ENCODE data around the gene TCF7L2. TPM values are rescaled to one million over a fixed set of nuclear protein-coding genes. Genes with fewer than 3 reads are reported as not detected.
A peak's percentile ranks its signal among the peaks of the same experiment; 100 is the strongest.

The TCF7L2 gene
- polyA plus RNA-seq, 3 donors: 2.1 to 23.5 (median 6.1) TPM

- H3K27ac Mint-ChIP-seq: no peak overlapping the region
Measured at GRCh38 chr10:113027230-113027573, 77.2 kb downstream of the TCF7L2 start.

GRCh38 chr10:113027574-113028455, 77.8 kb downstream of the TCF7L2 start:
- Mint-ChIP-seq H3K36me3 (peaks cover 13 to 22% of the 10 kb centered on the region in 2 donors), H3K9me3 (no peaks in the 10 kb centered on the region), H3K27me3 (ENCODE audit: low read depth in 3 of 3) (peaks cover 3 to 6% (median 6%) of the 10 kb centered on the region in 3 donors), H3K4me3 (peak overlapping the region in 1 of 2 donors; percentile 47), H3K4me1 (peaks cover 31% of the 10 kb centered on the region), H3K27ac (peak overlapping the region in 2 of 7 donors; percentile 5 to 69)
- Histone ChIP-seq H3K27me3 (ENCODE audit: control insufficient read depth in 2 of 2, insufficient read depth in 2 of 2, low read length in 2 of 2) (no peaks in the 10 kb centered on the region), H3K27ac (ENCODE audit: low read depth in 1 of 2, low read length in 2 of 2) (no peak overlapping the region), H3K4me2 (replicated peaks; ENCODE audit: extremely low read depth, low read length, poor library complexity, severe bottlenecking) (no peak overlapping the region), H3K9me3 (replicated peaks in 1 of 2; ENCODE audit: control insufficient read depth in 1 of 2, insufficient read depth in 1 of 2, low read length in 2 of 2) (no peaks in the 10 kb centered on the region), H3K9ac (ENCODE audit: insufficient read depth, low read length, poor library complexity, severe bottlenecking) (no peak overlapping the region), H2AFZ (ENCODE audit: insufficient read depth, low read depth, low read length, poor library complexity, severe bottlenecking) (no peak overlapping the region), H3K4me1 (ENCODE audit: control insufficient read depth in 1 of 2, insufficient read depth in 2 of 2, low read length in 2 of 2) (peaks cover 12 to 19% of the 10 kb centered on the region in 2 donors), H4K20me1 (ENCODE audit: insufficient read depth, low read length) (peaks cover 97% of the 10 kb centered on the region), H3K79me2 (ENCODE audit: insufficient read depth, low read length) (peaks cover 7% of the 10 kb centered on the region), H3K4me3 (replicated peaks in 1 of 3; ENCODE audit: low read depth in 2 of 3, low read length in 3 of 3) (no peak overlapping the region), H3K36me3 (replicated peaks in 1 of 2; ENCODE audit: control insufficient read depth in 1 of 2, insufficient read depth in 2 of 2, low read length in 2 of 2) (no peaks in the 10 kb centered on the region)
- intact Hi-C loops (cut with micrococcal nuclease): no loop called here
- peak in 1 of 3 donors; percentile 8 for DNase-seq
- no peak for TF ChIP-seq CTCF (IDR thresholded peaks at IDR 0.05)
- 38% methylated on average over 12 of the region's 15 CpGs for WGBS (ENCODE audit: insufficient coverage)

More at GRCh38 chr10:113027230-113027573, 77.2 kb downstream of the TCF7L2 start:
- no peaks in the 10 kb centered on the region for H3K9me3 ChIP-seq (replicated peaks in 1 of 2; ENCODE audit: control insufficient read depth in 1 of 2, insufficient read depth in 1 of 2, low read length in 2 of 2)
- no peak overlapping the region for H2AFZ ChIP-seq (ENCODE audit: insufficient read depth, low read depth, low read length, poor library complexity, severe bottlenecking)
- no peaks in the 10 kb centered on the region for H3K27me3 ChIP-seq (ENCODE audit: control insufficient read depth in 2 of 2, insufficient read depth in 2 of 2, low read length in 2 of 2)
- peaks cover 7% of the 10 kb centered on the region for H3K79me2 ChIP-seq (ENCODE audit: insufficient read depth, low read length)
- no peak overlapping the region for H3K4me3 Mint-ChIP-seq
- no peak for TF ChIP-seq CTCF (IDR thresholded peaks at IDR 0.05)
- H3K4me3 ChIP-seq (replicated peaks in 1 of 3; ENCODE audit: low read depth in 2 of 3, low read length in 3 of 3): no peak overlapping the region
- no peak for DNase-seq
- H3K4me1 Mint-ChIP-seq: peaks cover 31% of the 10 kb centered on the region
- H3K27me3 Mint-ChIP-seq (ENCODE audit: low read depth in 3 of 3): peaks cover 3 to 6% (median 6%) of the 10 kb centered on the region in 3 donors
- intact Hi-C loops (cut with micrococcal nuclease): no loop called here
- no peaks in the 10 kb centered on the region for H3K9me3 Mint-ChIP-seq
- H3K36me3 Mint-ChIP-seq: peaks cover 13 to 21% of the 10 kb centered on the region in 2 donors
- peaks cover 12 to 19% of the 10 kb centered on the region in 2 donors for H3K4me1 ChIP-seq (ENCODE audit: control insufficient read depth in 1 of 2, insufficient read depth in 2 of 2, low read length in 2 of 2)
- H3K27ac ChIP-seq (ENCODE audit: low read depth in 1 of 2, low read length in 2 of 2): no peak overlapping the region
- H3K4me2 ChIP-seq (replicated peaks; ENCODE audit: extremely low read depth, low read length, poor library complexity, severe bottlenecking): no peak overlapping the region
- WGBS (ENCODE audit: insufficient coverage): no CpG with 5 or more reads among the region's 2 CpGs
- no peaks in the 10 kb centered on the region for H3K36me3 ChIP-seq (replicated peaks in 1 of 2; ENCODE audit: control insufficient read depth in 1 of 2, insufficient read depth in 2 of 2, low read length in 2 of 2)
- peaks cover 97% of the 10 kb centered on the region for H4K20me1 ChIP-seq (ENCODE audit: insufficient read depth, low read length)
- no peak overlapping the region for H3K9ac ChIP-seq (ENCODE audit: insufficient read depth, low read length, poor library complexity, severe bottlenecking)
